GM18867 (cell line): ENCODE data around the gene FGF12.

ENCODE experiments used
- ATAC-seq: cut with Tn5 transposase; IDR thresholded peaks from one replicate; pipeline ENCODE4 v1.9.1; 2021; ENCODE audit warnings: mild to moderate bottlenecking, moderate library complexity; ENCODE audit not compliant: unreplicated experiment

FGF12 gene

DNA sequence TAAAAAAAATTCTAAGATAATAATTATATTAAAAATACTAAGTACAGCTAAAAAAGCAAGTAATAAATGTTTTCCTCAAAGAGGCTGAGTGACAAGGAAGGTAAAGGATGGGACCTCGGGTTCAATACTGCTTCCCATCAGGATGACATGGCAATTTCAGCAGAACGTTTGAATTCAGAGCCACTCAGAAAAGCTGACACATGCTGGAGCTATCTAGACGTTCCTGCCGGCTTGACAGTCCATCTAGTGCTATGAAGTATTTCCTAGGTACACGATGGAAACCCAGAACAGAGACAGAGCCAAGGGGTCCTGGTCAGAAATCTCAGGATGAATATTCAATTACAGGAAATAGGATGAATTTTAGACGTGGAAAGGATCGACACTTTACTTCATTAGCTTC is 361.8 kb downstream of the FGF12 start:
- no peak for ATAC-seq

DNA sequence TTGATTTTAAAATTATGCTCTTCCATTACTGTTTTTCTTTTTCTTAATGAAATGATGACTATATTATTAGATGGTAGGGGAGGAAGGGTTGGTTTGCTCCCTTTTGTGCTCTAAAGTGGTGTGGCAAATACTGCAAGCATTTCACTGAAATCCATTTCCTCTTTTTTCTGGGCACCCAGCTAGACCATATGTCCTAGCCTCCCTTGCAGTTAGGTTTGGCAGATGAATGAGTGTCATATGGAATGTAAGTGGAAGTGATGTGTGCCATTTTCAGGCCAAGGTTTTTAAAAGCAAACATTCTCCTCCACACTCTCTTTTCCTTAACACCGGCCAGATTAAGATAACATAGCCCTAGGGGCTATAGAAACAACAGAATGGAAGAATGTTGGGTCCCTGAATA is 363.0 kb downstream of the FGF12 start:
- no peak for ATAC-seq

DNA sequence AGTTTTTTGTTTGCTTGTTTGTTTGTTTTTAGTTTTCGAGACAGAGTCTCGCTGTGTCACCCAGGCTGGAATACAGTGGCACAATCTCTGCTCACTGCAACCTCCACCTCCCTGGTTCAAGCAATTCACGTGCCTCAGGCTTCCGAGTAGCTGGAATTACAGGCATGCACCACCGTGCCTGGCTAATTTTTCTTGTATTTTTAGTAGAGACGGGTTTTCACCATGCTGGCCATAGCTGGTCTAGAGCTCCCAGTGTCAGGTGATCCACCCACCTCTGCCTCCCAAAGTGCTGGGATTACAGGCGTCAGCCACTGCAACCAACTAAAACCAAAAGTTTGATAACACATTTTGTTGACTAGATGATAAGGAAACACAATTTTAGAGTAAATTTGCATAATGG is 372.7 kb downstream of the FGF12 start:
- no peak for ATAC-seq

DNA sequence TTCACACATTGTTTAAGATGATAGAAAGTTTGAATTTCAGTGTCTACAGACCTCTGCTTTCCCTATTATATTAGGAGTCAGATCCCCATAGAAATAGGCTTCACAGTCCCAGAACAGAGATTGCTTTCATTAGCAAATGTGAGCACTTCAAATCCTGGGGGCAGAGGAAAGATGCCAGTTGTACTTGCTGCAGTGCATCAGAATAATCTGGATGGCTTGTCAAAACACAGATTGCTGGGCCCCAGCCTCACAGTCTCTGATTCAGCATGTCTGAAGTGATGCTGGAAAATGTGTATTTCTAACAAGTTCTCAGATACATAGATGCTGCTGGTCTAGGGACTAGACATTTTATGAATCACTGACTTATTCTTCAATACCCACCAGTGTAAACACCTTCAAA is 375.2 kb downstream of the FGF12 start:
- ATAC-seq = no peak

DNA sequence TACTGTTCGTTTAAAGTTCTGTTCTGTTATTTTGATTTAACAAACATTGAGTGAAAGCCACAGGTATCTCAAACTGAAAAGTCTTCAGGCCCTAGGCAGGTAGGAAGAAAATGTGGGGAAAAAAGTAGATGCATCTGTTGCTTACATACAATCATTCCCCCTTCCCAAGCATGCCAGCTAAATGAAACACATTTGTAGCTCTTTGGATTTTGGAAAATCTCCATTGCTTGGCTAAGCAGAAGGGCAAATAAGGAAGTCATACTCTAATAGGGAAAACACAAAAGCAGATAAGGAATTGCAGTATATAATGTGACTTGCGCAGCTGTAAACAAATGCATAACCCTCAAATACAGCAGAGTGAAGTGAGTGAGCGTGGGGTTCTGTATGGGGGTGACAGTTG is 375.9 kb downstream of the FGF12 start:
- ATAC-seq = no peak

DNA sequence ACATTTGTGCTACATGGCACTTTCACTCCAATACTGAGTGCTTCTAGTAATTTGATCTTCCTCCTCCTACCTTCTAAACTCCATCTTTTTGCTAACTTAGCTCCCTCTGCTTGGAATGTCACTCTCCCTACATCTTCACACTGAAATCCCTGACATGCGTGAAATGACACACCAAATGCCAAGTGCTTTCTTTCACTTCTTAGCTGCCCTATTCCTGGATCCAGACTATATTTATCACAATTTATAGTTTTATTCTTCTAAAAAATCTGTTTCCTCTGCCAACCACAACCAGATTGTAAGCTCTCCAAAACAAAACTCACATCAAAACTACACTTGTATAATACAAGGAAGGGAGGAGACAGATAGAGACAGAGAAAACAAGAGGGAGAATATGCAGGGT is 387.3 kb downstream of the FGF12 start:
- no peak for ATAC-seq

DNA sequence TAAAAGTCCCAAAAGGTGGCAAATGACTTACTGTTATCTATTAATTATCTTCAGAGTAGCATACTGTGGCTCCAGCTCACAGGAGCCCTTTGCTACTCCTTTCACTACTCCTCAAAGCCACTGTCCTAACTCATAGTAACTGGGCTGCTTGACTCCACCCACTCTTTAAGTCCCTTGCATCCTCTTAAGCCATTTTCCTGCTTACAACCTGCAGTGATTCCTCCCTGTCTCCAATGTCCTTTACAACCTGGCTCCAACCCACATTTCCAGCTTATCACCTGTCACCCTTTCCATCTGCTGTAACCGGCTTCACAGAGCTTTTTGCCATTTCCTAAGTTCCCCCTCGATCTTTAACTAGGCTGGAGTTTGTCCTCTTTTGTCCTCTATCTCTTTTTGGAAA is 388.1 kb downstream of the FGF12 start:
- ATAC-seq = no peak

DNA sequence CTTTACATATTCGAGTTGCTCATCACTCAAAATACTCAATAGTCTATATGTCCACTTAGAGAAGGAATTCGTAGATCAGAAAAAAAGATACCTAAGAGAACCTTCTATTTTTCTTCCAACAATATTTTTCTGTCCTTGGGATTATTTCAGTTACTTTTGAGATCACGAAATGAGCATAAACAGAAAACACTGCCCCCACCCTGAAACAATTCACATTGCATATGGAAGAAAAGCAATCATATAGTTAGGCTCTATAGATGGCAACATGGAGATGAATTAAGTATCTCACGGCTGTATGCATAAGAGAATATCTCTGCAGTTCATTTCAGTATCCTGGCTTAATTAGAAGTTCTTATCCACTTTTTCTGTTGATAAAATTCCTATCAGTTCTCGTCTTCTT is 391.1 kb downstream of the FGF12 start:
- ATAC-seq = no peak

DNA sequence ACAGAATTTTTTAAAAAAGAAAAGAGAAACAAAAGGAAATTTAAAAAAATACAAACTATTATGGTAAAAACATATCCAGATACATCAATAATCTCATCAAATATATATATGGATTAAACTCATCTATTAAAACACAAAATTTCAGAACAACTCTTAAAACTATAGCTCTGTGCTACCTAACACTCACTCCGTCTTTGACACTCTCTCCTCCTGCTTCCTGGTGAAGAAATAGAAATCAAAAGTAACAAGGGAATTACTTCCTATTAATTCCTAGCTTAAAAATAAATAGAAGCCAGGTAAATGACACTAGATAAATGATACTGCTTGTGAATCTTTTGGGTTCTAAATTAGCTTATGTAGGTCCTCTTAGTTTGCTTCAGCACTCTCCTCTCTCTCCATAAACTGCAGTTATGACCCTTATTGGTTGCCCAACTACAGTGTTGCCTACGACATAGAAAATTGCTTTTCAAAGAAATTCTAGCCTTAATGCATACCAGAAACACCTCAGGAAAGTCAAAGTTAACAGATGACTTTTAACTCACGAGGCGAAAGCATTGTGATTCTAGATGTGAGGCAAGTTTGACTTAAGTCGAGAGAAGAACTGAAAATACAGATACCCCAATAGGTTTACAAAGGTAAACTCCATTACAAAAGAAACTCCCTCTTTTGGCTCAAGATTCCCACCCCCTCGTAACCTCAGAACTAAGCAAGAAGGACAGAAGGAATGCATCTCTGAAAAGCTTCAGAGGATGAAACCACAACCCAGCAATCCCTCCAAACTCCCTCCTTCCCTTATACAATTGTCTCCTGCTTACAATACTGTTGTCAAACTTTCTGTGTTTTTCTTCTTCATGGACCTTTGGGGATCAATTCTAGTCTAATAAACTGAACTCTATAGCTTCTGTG is 394.7 kb downstream of the FGF12 start:
- ATAC-seq = no peak

DNA sequence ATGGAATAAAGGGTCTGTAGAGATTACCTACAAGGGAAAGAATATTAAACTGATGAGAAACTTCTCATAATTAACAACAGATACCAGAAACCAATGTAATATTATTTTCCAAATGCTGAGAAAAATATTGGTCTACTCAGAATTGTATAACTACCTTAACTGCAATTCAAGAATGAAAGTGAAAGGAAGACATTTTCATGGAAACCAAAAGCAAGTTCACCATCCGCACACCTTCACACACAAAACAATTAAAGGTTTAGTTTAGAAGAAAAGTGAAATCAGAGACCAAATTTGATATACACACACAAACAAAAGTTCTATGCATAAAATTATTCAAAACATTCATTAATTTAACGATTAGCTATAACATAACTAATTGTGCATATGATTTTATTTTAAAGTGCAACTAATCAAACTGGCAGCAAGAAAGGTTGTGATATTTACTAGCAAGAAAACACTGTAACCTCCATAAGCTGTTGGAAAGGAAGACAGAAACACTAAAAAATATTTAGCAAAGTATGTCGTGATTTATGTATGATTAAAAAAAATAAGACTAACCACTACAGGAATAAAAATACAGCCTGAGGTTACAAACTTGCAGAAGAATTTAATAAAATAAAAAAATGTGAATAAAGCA is 395.5 kb downstream of the FGF12 start:
- ATAC-seq = peak; percentile 79

DNA sequence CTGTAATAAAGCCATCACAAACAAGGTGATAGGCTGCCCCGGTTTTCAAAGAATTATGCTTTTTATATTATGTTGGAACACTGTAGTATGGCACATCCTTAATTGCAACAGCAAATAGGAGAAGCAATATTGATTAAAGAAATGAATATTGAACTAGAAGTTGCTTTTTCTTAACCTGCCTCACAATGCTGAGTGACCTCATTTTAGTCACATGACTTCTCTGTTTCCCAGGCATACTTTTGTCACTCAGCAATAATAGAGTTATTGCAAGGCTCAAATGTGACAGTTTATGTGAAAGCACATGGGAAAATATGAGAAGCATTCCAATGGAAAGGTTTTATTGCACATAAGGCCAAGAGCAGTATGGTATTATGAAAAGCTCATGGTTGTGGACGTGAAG is 400.7 kb downstream of the FGF12 start:
- ATAC-seq = no peak

DNA sequence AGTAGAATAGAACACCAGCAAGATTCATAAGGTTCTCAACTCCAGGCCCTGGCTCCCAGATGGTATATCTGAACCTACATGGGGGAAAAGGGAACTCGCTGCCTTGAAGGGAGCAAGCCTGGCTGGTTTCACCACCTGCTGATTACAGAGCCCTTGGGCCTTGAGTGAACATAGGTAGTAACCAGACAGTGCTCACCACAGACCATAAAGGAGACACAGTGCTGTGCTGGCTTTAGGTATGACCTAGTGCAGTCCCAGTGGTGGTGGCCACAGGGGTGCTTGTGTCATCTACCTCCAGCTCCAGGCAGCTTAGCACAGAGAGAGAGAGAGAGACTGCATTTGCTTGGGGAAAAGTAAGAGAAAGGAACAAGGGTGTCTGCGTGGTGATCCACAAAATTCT is 409.8 kb downstream of the FGF12 start:
- ATAC-seq = no peak

DNA sequence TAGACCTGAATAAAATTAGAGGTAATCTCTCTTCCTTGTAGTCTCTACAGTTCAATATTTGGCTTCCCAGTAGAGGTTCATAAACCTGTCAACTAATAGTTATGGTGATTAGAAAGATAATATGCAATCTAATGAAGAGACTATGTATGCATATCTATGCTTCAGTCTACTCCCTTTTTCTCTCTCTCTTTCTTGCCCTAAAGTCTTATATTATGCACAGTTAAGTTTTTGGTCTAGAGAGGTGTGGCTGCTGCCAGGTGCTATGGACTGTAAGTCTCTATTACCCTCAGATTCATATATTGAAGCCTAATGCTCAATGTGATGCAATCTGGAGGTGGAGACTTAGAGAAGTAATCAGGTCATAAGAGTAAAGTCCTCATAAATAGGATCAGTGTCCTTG is 413.7 kb downstream of the FGF12 start:
- ATAC-seq = no peak

DNA sequence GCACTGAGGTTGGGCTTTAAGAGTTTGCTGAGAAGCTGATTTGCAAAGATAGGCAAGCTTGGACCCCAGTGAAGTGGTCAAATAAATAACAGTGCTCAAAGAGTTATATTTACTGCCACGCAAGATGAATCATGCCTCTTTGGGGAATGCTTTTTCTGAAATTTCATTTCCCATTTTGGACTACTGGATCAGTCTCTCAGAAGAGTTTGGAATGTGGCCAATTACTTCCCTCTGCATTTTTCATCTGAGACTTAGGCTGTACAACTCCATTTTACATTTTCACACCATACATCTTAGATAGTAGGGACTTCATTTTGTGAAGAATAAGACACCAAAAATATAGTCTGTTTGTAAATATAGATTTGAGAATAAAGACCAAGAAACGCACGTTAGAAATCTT is 419.7 kb downstream of the FGF12 start:
- no peak for ATAC-seq

DNA sequence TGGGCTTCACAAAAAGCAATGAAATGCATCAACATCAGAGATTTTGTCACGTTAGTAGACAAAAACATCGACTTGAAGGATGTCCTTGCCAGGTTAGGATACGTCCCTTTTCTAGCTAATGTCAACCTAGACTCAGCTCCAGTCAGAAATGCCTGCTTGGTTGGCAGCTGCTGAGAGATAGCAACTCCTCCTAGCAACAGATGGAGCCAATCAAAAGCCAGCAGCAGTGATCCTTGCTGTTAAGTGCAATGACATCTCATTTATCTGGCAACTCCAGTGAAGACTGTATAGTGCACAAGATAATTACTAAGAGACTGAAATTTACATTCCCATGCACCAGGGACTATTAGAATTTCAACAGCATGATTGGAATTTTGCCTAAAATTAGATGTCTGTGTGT is 424.1 kb downstream of the FGF12 start:
- ATAC-seq = no peak

DNA sequence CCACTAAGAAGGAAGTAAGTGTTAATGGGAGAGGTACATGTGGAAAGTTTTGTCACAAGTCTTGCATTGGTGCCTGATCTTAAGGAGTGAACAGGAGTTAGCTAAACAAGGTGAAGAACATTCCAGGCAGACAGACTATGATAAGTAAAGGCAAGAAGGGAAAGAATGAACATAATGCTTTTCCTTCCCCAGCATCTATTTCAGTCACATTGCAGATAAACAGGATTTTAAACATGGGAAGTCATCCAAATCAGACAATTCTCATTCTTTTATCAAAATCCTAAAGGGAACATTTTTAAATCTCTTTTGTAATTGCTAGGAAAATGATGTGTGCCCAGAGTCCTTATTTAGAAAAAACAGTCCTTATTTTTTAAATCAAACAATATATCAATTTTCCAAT is 424.6 kb downstream of the FGF12 start:
- ATAC-seq = no peak

DNA sequence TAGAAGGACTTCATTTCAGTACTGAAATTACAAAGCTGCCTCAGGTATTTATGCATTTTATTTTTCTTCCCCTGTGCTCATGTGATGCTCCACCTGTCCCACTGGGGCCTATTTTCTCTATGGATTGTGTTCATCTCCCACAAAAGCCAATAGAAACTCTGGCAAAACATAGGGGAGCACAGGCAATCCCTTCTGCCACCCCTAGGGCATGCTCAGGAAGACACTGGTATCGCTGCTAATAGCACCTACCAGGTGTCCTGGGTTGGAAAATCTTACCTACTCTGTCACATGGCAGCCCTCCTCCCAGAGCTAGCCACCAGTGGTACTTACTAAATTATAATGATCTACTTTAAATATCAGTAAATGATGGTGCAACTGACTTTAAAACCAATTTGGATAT is 427.4 kb downstream of the FGF12 start:
- no peak for ATAC-seq

DNA sequence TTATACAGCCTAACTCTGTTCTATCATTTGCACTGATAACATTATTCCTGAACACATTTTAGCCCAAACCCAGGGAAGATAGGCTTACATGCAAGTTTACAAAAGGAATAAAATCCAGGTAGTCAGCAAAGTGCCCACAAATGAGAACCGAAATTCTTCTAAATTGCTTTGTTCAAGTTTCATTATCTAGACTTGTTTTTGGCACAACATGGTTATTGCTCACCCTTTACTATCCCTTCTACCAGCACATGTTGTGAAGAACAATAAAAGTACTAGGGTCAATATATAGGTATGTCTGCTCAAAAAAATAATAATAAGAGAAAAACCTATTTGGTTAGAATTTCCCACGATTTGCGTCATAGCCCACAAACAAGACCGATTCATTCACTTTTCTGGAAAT is 430.5 kb downstream of the FGF12 start:
- no peak for ATAC-seq

DNA sequence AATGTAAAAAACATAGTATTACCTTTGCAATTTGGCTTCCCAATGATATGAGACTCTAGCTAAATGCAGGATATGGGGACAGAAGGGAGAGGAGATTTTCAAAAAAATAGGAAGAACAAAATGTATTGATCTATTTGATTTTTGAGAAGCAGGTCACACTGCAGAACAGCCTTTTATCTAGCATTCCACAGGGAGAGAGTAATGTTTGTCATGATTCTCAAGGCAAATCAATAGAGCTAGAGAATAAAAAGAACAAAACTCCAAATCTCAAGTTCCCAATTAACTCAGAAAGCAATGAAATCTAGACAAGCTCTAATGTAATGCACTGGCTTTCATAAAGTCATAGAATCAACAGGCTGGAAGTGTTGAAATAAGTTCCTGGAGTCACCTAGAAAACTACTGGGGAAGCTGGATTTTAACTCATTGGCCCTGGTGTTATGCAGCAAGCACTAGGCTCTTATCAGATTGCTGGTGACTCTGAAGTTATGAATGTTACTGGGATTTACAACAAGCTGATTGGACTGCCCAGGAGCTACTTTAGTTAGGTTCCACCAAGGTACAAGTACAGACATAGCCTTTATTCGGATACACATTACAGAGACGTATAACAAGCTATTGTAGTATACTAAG is 442.8 kb downstream of the FGF12 start:
- no peak for ATAC-seq

DNA sequence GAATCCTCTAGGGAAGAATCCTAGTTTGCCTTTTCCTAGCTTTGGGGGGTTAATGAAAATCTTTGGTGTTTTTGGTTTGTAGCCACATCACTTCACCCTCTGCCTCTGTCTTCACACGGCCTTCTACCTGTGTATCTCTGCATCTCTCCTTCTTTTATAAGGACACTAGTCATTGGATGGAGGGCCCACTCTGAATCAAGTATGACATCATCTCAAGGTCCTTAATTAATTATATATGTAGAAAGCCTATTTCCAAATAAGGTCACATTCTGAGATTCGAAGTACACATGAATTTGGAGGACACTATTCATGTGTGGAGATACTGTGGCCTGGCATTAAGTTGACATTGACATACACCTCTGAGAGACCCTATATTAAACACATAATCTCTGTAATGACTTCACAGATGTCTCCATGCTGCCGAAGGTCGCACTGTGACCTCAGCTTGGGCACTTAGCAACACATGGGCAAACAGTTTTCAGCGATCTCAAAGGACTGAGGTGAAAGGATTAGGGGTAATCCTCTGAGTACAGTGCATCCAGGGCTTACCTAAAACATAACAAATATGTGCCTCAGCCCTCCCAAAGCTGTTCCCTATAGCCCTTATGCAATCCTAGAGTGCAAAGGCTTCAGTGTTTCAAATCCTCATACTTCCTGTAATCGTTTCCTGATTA is 446.0 kb downstream of the FGF12 start:
- ATAC-seq = no peak

DNA sequence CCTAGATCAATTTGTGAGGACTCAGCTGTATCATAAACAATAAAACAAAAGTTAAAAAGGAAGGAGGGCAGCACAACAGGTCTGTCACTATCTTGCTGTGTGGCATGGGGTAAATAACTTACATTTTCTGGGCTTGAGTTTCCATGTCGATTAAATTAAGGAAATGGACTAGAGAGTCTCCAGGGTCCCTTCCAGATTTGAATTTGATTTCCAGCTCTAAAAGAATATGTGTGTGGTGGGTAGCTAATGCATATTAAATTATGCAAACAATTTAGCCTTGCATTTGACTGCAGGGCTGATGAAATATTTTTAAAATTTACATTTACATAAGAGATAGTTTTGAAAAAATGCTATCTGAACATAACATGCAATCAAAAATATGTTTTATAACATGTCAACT is 447.7 kb downstream of the FGF12 start:
- ATAC-seq = no peak

DNA sequence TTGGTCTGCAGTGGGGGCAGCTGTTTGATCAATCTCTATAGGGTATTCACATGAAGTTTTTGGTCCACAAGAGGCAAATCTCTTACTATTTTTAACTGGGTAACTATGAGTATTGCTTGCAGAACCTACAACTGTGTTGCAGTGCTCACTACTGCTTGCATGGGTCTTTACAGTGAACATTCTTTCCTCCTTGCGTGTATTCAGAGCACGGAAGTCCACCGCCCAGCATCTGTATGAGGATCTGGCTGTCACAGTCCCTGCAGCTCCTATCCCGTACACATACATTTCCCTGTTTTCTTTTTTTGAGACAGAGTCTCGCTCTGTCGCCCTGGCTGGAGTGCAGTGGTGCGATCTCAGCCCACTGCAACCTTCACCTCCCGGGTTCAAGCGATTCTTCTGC is 449.9 kb downstream of the FGF12 start:
- no peak for ATAC-seq
